ENCODE data around the gene NUCB2.

NUCB2 gene

DNA sequence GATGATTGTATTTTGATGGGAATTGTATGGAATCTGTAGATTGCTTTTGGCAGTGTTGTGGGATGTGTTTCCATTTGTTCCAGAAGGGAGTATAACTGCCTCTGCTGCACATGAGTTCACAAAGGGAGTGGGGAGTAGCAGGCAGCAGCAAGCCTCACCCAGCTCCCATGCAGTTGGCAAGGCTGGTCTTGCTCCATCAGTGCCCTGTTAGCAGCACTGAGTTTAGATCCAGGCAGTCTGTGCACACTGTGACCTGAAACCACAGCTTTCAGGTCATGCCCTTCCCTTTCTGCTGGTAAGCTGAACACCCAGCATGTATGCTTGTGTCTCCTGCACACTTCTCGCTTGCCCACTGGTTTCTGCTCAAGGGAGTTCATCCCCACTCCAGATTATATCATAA, 3.7 kb upstream of the NUCB2 start:
- no peak for DNase-seq

DNA sequence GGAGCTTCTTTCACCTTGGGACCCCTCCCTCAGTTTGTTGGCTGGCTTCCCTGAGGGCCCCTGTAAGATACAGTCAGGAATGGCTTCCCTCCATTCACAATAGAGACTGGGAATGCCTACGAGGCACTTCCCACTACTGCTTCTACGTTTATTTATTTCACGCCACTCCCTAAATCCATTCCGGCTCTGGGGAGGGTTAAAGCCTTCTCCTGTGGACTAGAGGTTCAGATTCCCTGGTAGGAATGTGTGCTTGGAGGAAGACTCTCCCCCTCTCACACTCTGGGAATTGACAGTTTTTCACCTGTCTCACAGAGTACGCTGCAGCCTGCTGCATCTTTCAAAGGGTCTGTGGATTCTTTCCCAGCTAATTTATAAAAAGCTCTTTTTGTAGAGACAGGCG, 3.3 kb upstream of the NUCB2 start:
- no peak for DNase-seq

DNA sequence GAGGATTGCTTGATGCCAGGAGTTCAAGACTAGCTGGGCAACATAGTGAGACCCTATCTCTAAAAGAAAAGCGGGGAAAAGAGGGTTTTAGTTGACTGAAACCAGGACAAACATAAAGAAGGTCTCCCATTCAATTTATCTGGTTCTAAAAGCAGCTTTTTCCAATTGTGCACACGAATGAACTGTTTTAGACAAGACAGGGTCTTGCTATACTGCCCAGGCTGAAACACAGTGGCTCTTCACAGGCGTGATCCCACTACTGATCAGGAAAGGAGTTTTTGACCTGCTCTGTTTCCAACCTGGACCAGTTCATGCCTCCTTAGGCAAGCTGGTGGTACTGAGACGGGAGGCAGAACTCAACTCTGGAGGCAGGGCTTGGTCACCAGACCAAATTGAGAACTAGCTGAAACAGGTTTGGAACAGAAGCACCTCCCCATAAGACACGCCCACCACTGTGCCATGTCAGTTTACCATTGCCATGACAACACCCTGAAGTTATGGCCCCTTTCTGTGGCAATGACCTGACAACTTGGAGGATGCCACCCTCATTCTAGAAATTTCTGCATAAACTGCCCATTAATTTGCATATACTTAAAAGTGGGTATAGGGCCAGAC, 2.8 kb upstream of the NUCB2 start:
- DNase-seq = no peak

DNA sequence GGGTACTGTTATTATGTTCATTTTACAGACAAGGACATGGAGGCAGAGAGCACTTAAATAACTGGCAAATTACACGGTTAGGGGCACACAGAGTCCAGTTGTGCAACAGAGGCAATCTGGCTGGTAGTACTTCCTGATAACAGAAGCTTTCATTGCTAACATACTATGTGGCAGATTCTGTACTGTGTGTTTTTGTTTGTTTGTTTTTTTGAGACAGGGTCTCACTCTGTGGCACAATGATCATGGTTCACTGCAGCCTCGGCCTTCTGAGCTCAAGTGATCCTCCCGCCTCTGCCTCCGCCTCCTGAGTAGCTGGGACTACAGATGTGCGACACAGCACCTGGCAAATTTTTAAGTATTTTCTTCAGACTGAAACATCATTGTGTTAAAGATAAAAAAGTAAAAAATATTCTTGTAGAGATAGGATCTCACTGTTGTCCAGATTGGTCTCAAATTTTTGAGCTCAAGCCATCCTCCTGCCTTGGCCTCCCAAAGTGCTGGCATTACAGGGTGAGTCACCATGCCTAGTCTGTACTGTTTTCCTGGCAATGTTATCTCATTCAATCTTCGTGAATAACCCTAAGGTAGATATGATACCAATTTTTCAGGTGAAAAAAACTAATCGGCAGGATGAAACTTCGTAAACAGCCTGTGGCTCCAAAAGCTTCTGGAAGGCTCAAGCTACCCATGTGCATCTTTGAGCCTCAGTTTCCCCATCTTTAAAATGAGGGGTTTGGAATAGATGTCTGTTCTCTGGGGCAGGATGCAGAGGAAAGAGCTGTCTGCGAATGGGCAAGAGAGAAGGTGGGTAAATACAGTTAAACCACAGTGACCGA, 921 bp upstream of the NUCB2 start:
- no peak for DNase-seq

DNA sequence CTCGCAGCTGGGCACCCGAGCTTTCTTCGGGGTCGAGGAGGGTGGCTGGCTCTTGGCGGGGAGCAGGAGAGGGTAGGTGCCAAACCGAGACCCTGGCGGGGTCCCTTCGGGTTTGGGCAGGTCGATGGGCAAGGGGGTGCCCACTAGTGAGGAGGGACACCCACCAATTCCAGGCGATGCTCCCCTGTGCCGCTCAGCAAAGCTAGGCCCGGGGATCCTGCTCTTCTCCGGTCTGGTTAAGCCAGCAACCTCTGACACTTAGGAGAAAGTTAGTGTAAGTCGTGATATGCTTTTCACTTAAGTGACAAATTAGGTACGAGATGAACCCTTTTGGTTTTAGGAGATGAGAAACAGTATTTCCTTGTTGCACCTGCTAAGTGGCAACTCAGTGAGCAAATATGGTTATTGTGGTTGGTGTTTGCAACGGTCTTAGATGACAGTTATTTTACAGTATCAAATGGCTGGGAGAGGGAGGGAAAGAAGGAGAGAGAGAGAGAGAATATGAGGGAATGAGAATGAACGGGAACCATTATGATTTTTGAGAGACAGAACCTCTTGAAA, 565 bp downstream of the NUCB2 start:
- peak; percentile 56 for DNase-seq

DNA sequence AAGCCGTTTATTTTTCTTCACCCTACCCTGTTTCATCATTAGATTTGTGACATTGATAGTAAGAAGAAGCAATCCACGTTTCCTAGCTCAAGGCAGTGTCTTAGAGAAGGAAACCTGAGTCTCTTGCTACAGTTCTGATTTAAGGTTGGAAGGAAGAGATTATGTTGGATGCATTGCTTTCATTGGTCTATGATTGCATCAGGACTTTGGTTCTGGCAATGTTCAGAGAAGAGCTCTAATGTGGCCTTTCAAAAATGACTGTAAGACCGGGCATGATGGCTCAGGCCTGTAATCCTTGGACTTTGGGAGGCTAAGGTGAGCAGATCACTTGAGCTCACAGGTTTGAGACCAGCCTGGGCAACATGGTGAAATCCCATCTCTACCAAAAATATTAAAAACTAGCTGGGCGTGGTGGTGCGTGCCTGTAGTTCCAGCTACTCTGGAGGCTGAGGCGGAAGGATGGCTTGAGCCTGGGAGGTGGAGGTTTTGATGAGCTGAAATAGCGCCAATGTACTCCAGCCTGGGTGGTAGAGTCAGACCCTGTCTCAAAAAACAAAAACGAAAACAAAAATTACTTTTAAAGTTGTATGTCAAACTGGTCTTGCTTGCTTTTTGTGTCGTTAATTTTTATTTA, 4.1 kb downstream of the NUCB2 start:
- DNase-seq = no peak

DNA sequence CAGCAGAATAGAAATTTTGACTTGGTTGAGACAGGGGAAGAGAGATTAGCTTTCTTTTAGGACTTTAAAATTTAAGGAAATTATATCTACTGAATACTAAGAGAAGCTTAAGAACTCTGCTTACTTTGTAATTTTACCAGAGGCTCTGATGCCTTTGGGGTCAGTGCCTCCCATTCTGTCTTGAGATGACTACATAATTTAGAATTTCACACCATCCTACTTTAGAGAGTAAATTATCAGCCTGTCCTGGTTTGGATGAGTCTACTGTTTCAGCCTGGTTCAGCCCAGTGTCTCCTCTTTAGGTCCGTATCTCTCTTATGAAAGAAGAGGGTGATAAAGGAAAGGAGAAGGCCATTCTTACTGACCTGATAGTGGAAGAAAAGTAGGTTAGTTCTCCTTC, 9.8 kb downstream of the NUCB2 start:
- DNase-seq = no peak

DNA sequence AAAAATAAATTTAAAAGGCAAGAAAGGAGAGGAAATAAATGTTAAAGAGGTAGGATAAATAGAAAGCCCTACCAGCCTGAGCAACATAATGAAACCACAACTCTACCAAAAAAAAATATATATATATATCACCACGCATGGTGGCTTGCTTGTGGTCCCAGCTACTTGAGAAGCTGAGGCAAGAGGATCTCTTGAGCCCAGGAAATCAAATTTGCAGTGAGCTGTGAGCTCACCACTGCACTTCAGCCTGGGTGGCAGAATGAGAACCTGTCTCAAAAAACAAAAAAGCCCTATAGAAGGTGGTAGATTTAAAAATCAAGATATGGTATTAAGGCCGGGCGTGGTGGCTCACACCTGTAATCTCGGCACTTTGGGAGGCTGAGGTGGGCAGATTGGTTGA, 10.5 kb downstream of the NUCB2 start:
- no peak for DNase-seq

DNA sequence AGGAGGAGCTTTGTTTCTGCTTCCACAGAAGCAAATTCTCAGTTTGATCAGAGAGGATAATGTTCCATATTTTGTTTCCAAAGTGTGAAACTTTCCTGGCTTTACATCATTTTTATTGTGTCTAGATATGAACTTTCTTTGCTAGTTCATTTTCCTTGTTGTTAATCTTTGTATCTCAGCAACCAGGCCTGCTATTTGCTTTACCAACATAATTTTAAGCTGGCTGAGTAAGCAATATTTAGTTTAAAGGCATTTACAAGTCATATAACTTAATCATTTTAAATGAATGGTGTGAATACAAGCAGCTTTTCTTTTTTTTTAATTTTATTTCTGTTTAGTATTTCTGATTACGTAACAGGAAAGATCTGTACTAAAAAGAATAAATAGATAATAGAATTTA, 15.2 kb downstream of the NUCB2 start:
- DNase-seq = no peak

DNA sequence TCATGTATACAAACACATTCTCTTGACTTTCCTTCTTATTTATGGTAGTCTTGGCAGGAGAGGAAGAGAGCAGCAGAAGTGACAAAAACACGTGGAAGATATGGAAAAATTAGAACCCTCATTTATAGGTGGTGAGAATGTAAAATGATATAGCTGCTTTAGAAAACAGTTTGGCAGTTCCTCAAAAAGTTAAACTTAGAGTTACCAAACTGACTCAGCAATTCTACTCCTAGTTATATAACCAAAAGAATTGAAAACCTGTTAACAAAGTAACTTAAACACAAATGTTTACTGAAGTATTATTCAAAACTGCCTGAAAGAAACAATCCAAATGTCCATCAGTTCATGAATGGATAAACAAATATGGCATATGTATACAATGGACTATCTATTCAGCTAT, 16.8 kb downstream of the NUCB2 start:
- no peak for DNase-seq

DNA sequence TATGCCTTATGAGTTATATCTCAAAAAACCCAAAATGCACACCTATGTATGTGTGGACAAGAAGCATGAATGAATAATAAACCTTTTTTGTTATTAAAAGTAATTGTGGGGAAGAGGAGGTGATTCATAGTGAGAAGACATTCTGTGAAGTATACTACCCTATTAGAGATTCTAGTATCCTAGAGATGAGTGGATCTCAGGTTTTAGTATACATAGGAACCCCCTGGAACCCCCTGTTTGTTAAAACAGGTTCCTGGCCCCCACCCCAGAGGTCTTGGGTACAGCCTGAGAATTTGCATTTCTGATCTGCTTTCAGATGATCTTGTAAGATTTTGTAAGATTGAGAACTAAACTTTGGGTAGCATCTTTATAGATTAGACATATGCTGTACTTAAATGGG, 17.5 kb downstream of the NUCB2 start:
- DNase-seq = no peak

DNA sequence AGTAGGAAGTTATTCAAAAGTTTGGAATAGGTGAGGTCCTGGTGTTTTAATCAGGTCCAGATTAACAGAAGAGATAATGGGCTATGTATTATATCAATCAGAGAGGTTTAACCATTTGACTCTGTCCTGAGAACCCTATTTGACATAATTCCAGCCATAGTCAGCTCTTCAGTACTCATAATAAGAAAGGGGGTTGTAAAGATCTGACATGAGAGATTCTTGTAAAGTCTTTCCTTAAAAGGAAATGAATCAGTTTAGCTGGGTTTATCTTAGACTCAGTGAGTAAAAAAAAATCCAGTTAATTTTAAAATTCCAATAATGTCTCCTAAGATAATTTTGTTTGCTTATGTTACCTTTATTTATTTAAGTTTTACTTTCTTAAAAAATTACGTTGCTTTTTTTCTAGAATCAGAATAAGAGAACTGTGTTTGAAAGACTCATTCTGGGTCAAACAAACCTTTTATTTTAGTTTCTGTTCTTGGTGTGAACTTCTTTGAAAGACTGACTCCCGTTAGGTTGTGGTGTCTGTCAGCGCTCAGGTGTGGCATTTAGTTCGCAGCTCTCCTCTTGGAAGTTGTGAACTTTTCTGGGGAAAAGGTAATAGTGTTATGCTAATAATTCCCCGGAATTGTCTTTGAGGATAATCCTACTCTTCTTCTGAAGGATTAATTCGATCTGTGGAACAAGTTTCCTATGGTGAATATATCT, 20.5 kb downstream of the NUCB2 start:
- DNase-seq = no peak

DNA sequence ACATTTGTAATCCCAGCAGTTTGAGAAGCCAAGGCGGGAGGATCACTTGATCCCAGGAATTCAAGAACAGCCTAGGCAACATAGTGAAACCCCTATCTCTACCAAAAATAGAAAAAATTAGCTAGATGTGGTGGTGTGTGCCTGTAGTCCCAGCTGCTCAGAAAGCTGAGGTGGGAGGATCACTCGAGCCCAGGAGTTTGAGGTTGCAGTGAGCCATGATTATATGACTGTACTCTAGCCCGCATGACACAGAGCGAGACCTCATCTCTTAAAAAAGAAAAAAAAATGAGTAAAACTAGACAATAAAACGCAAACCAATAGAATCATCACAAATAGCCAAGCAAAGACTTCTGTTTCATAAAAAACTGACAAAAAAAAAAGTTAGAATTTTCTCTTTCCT, 21.8 kb downstream of the NUCB2 start:
- DNase-seq = no peak

DNA sequence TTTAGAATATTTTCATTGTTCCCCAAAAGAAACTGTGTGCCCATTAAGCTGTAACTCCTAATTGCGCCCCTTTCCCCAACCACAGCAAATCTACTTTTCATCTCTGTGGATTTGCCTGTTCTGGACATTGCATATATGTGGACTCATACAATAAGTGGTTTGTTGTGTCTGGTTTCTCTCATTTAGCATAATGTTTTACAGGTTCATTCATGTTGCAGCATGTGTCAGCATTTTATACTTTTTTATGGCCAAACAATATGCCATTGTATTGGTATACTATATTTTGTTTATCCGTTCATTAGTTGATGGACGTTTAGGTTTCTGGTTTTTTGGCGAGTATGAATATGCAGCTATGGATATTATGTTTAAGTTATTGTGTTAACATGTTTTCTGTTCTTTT, 23.8 kb downstream of the NUCB2 start:
- no peak for DNase-seq

DNA sequence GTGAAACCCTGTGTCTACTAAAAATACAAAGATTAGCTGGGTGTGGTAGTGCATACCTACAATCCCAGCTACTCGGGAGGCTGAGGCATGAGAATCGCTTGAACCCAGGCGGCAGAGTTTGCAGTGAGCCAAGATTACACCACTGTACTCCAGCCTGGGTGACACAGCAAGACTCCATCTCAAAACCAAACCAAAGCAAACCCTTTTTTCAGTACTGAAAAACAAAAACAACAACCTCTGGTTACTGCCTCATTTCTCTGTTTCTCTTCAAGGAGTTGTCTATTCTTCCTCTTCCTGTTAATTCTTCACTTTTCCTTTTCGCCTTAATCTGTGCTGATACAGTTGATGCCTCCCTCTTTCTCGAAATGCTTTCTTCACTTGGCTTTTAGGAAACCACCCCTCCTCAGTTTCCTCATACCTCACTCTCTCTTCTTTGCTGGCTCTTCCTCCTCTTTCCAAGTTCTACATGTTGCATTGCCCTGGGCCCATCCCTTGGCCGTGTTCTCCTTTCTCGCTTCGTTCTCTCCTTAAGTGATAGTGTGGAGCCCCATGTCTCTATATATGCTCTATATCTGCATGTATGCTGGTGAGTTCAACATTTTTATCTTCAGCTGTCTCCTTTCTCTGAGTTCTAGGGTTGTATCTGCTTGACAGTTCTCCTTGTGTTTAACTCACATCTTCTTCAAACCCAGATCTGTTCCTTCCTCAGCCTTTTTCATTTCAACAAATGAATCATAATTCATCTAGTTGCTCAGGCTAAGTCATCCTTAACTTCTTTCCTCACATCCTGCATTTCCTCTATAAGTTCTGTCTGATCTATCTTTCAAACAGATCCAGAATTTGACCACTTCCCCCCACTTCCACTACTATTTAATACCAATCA, 37.1 kb downstream of the NUCB2 start:
- no peak for DNase-seq

DNA sequence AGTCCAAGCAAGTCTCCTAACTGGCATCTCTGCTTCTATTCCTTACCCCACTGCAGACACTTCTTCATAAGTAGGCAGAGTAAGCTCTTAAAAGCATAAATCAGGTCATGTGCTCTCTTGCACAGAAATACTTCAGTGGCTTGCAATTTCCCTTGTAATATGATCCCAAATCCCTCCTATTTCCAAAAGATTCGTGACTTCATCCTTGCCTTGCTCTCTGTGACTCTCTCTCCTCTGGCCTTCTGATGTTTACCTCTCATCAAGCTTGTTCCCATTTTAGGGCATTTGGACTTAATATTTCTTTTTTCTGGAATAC, 37.7 kb downstream of the NUCB2 start:
- peak; percentile 21 for DNase-seq

DNA sequence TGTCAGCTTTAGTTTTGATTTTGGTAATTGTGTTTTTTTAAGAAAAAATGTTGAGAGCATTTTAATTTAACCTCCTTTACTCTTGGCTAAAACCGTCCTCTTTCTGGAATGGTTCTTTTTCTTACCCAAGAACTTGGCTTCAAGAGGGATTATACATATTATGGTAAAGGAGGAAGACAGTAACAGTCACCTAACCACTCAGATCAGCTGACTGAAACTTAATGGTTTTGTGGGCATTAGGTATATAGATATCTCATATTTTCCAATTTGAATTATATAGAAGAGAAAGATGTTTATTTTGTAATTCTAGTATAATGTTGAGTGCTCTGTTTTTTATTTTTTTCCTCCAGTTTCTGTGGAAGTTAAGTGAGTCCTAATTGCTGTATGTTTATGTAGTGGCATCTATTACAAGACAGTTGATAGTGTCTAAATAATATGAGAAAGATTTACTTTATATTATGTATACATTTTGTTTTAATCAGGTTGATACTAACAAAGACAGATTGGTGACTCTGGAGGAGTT, 38.4 kb downstream of the NUCB2 start:
- DNase-seq = no peak

DNA sequence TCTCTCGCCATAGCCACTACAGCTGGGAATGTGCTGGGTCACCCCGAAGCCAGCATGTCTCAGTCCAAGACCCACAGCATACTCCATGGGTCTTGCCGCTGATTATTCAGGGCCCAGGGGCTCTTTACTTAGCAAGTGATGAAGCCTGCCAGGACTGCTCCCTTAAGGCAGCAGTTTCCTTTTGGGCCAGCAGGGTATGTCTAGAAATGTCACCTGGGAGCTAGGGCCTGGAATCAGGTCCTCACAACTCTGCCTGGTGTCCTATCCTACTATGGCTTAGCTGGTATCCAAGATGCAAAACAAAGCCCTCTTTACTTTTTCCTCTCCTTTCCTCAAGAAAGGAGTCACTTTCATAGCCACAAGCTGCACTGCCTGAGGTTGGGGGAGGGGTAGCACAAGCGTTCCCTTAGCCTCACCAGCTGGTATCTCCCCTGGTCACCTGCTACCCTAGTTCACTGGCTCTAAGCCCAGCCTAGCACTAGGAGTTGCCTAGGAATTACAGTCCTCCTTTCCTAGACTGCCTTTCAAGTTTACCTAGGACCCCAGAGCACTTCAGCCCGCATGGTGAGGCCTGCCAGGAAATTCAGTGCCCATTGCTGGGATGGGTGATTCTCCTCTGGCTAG, 52.4 kb downstream of the NUCB2 start:
- peak; percentile 57 for DNase-seq

DNA sequence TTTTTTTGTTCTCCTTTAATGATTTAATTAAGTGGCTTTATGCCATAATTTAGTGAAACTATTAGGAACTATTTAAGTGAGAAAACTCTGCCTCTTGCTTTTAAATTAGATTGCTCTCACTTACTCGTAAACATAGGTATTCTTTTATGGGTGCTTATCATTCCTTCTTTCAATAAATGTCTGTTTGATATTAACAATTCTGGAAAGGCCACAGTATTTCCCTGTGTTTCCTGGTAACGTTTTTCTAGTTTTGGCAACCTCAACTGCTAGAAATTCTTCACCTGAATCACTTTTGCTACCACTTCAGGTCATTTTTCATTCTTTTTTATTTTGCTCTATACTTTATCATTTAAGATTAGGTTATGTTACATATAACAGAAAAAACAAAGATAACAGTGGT, 55.1 kb downstream of the NUCB2 start:
- DNase-seq = no peak

DNA sequence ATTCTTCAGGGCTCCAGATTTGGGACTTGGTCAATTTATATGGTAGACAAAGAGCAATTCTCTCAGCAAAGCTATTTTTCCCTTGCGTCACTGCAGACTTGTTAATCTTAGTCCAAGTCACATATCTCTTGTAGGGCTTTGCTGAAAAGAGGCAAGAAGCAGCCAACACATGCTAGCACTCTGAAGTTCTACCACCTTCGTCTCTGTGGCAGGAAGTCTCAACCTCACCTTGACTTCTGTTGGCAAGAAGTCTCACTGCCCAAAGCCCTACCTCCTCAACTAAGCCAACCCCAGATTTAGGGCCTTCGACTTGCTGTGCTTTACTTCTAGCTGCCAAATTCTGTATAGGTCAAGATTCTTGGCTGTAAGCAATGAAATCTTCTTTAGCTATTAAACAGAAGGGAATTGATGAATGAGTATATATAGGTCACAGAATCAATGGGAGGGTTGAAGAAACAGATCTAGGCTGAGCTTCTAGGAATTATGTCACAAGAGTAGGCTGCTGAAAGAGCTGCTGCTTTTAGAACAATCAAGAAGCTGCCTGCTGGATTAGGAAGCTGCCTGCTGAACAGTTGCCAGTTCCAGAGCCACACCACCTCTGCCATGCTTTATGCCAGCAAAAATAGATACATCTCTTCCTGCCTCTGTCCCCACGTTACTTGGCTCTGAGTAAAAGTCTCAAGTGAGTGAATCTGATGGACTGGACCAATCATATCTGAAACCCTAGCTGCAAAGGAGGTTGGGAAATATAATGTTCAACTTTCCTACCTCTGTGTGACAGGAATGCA, 57.5 kb downstream of the NUCB2 start:
- DNase-seq = no peak

DNA sequence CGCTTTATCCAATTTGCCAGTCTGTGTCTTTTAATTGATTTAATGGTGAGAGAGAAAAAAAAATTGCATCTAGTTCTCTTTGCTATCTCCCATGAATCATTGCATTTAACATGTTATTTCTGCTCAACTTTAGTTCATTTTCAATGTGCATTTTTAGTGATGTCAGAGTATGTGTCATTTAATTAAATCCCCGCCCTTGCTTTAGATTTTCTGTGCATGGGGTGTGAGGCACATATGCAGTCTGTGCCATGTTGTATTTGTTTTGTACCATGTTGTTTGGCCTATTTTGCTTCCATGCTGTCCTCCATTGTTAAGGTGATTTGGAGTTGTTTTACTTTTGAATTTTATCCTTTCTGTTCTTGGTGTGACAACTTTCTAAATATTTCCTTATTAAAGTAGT, 66.7 kb downstream of the NUCB2 start:
- no peak for DNase-seq

Data from DMS79 (cell line).